HepG2 (cell line): ENCODE data around the gene SEMA5B. TPM values are rescaled to one million over a fixed set of nuclear protein-coding genes. Genes with fewer than 3 reads are reported as not detected.

ENCODE experiments used
- ATAC-seq: fragments of 200-7000 bp; cut with Tn5 transposase; 3 replicates; pipeline ENCODE4 v1.9.1; 2020; ENCODE audit warnings: mild to moderate bottlenecking, moderate library complexity
- BruUV-seq: library from RNA; stranded (reverse); fragments of 400-500 nt; replicated peaks from 2 replicates; lab custom pipeline; 2021; lab: Mats Ljungman, UMichigan
- CTCF ChIA-PET: fragments of 300-600 bp; formaldehyde crosslinking; extraction: SDS; loops from one replicate; lab custom pipeline; 2021; ENCODE audit warnings: low total read pairs, inconsistent platforms, low intra/inter-chr PET ratio; lab: Yijun Ruan, JAX
- POLR2A ChIA-PET: fragments of 350-600 bp; sonication (Branson Sonifier 250); formaldehyde crosslinking; loops from one replicate; lab custom pipeline; 2020; ENCODE audit warnings: antibody characterized with exemption, inconsistent platforms; lab: Yijun Ruan, JAX
- DNase-seq: peaks from one replicate; pipeline ENCODE4 v3.0.0-alpha.2; 2015; ENCODE audit warnings: low spot score
- FAIRE-seq: peaks from 3 replicates; lab custom pipeline; 2011; peaks lifted over from hg19 to GRCh38; lab: Jason Lieb, UNC
- H2AFZ ChIP-seq: one replicate; pipeline ENCODE4 v1.6.1; 2011; ENCODE audit warnings: low read length, inconsistent platforms
- H3K27ac ChIP-seq: fragments of 300-600 bp; 3 replicates; pipeline ENCODE4 v1.8.0; 2011; ENCODE audit warnings: mixed run types, mild to moderate bottlenecking, mixed read lengths, low read length, inconsistent platforms; ENCODE audit not compliant: insufficient read depth; ENCODE audit errors: extremely low read length
- H3K27me3 ChIP-seq, 2 experiments: fragments of 200-600 bp in 1 of 2; 2 replicates in 1 of 2; 3 replicates in 1 of 2; pipeline versions ENCODE4 v1.6.0 to v1.8.0; 2011; ENCODE audit warnings: low read length in 2 of 2, mild to moderate bottlenecking in 2 of 2, moderate library complexity in 2 of 2, inconsistent platforms in 1 of 2; ENCODE audit not compliant: insufficient read depth in 2 of 2, control insufficient read depth in 1 of 2
- H3K36me3 ChIP-seq, 2 experiments: fragments of 200-600 bp in 1 of 2; replicated peaks in 1 of 2; 2 replicates in 1 of 2; 3 replicates in 1 of 2; pipeline versions ENCODE4 v1.5.1 to v1.8.0; 2011; ENCODE audit warnings: low read length in 2 of 2, inconsistent platforms in 1 of 2; ENCODE audit not compliant: insufficient read depth in 2 of 2, control insufficient read depth in 1 of 2
- H3K4me1 ChIP-seq: 2 replicates; pipeline ENCODE4 v1.5.1; 2012; ENCODE audit warnings: low read length, inconsistent platforms; ENCODE audit not compliant: insufficient read depth
- H3K4me2 ChIP-seq: 2 replicates; pipeline ENCODE4 v1.6.0; 2011; ENCODE audit warnings: low read depth, low read length, inconsistent platforms
- H3K4me3 ChIP-seq, 3 experiments: fragments of 200-600 bp in 1 of 3; sonication (generic), shearing (Covaris generic) in 1 of 3; replicated peaks in 1 of 3; 2 replicates each; pipeline ENCODE4 v1.5.1; 2011 to 2016; ENCODE audit warnings: low read length in 3 of 3, inconsistent platforms in 2 of 3, low read depth in 2 of 3, mild to moderate bottlenecking in 2 of 3, control low read depth in 1 of 3, mixed read lengths in 1 of 3; ENCODE audit not compliant: insufficient read depth in 1 of 3
- H3K79me2 ChIP-seq: one replicate; pipeline ENCODE4 v1.6.1; 2011; ENCODE audit warnings: low read length, inconsistent platforms; ENCODE audit not compliant: insufficient read depth
- H3K9ac ChIP-seq: 2 replicates; pipeline ENCODE4 v1.6.0; 2011; ENCODE audit warnings: mild to moderate bottlenecking, low read depth, low read length, inconsistent platforms; ENCODE audit not compliant: insufficient read depth
- H3K9me3 ChIP-seq: 2 replicates; pipeline ENCODE4 v1.5.1; 2012; ENCODE audit warnings: mild to moderate bottlenecking, low read length
- H4K20me1 ChIP-seq: 2 replicates; pipeline ENCODE4 v1.6.0; 2011; ENCODE audit warnings: inconsistent platforms, mild to moderate bottlenecking, low read length, moderate library complexity; ENCODE audit not compliant: insufficient read depth
- NFIC ChIP-seq: IDR thresholded peaks from 2 replicates; pipeline ENCODE4 v1.6.1; 2012; ENCODE audit warnings: mild to moderate bottlenecking, low read length, inconsistent platforms
- NRL ChIP-seq: sonication (generic); formaldehyde crosslinking; IDR thresholded peaks from 2 replicates; pipeline ENCODE4 v1.5.0; 2020; ENCODE audit warnings: missing genetic modification reagents, mild to moderate bottlenecking, moderate library complexity, borderline replicate concordance
- PLRG1 ChIP-seq: fragments of 450-650 bp; conservative IDR thresholded peaks from 2 replicates; pipeline ENCODE4 v1.6.1; 2016
- ZFY ChIP-seq: sonication (generic); formaldehyde crosslinking; IDR thresholded peaks from 2 replicates; pipeline ENCODE4 v1.4.0; 2020; ENCODE audit warnings: missing genetic modification reagents
- ZNF180 ChIP-seq: sonication (generic); formaldehyde crosslinking; IDR thresholded peaks from 2 replicates; pipeline ENCODE4 v1.4.0; 2020; ENCODE audit warnings: low read depth, missing genetic modification reagents, borderline replicate concordance
- ZNF230 ChIP-seq: sonication (generic); formaldehyde crosslinking; IDR thresholded peaks from 2 replicates; pipeline ENCODE4 v1.4.0; 2020; ENCODE audit warnings: mild to moderate bottlenecking, missing genetic modification reagents
- ZNF558 ChIP-seq: sonication (generic); formaldehyde crosslinking; IDR thresholded peaks from 2 replicates; pipeline ENCODE4 v1.9.0; 2022; ENCODE audit warnings: mild to moderate bottlenecking, missing genetic modification reagents, borderline replicate concordance
- ZNF598 ChIP-seq: sonication (generic); formaldehyde crosslinking; IDR thresholded peaks from 2 replicates; pipeline ENCODE4 v1.5.1; 2020; ENCODE audit warnings: mild to moderate bottlenecking, missing genetic modification reagents, borderline replicate concordance
- ZSCAN29 ChIP-seq: sonication (generic); formaldehyde crosslinking; conservative IDR thresholded peaks from 2 replicates; pipeline ENCODE4 v1.4.0; 2020; ENCODE audit warnings: mild to moderate bottlenecking, missing genetic modification reagents
- WGBS: methylation state at CpG from one replicate; pipeline ENCODE4 v1.1.6; 2017; ENCODE audit warnings: low lambda C conversion rate; 5-methylcytosine and 5-hydroxymethylcytosine counted together
- in situ Hi-C: cut with HindIII; loops from 2 replicates; pipeline ENCODE4 v1.10.0; 2017; ENCODE audit warnings: low pct_unique_long_range_greater_than_20kb; ENCODE audit not compliant: extremely low pct_ligation_motif_present
- intact Hi-C: fragments of 100-400 bp; cut with micrococcal nuclease; formaldehyde crosslinking; loops from one replicate; pipeline ENCODE4 v1.10.0; 2022; ENCODE audit not compliant: unreplicated experiment
- polyA plus RNA-seq, 8 experiments: library from polyadenylated mRNA; depleted of rRNA in 3 of 8; stranded (reverse) in 7 of 8; unstranded in 1 of 8; fragments of >200 nt; fragmentation: Illumina TruSeq in 4 of 8; extraction: Trizol in 4 of 8; gene quantifications; 2 replicates each; pipeline versions ENCODE4 v1.2.1 to v1.2.3, GENCODE V29; 2011 to 2016; ENCODE audit warnings: low read depth in 4 of 8, missing spikeins in 1 of 8, mixed read lengths in 1 of 8; ENCODE audit not compliant: insufficient read depth in 1 of 8
- total RNA-seq, 5 experiments: library from RNA; depleted of rRNA; stranded (reverse); fragments of >200 nt; fragmentation: Illumina TruSeq; extraction: Trizol; gene quantifications; 2 replicates each; pipeline ENCODE4 v1.2.3, GENCODE V29; 2016; ENCODE audit warnings: low read depth in 1 of 5
- TF ChIP-seq, protein P1 (sequence below): sonication (generic); formaldehyde crosslinking; IDR thresholded peaks from 2 replicates; pipeline ENCODE4 v1.8.1; 2023; ENCODE audit warnings: missing genetic modification reagents, inconsistent platforms, borderline replicate concordance
- TF ChIP-seq, protein P2 (sequence below): sonication (generic); formaldehyde crosslinking; IDR thresholded peaks from 2 replicates; pipeline ENCODE4 v1.4.0; 2020; ENCODE audit warnings: mild to moderate bottlenecking, missing genetic modification reagents
- TF ChIP-seq, protein P3 (sequence below): sonication (generic); formaldehyde crosslinking; IDR thresholded peaks from 2 replicates; pipeline ENCODE4 v1.8.1; 2023; ENCODE audit warnings: mild to moderate bottlenecking, missing genetic modification reagents, borderline replicate concordance
- TF ChIP-seq, protein P4 (sequence below): sonication (generic); formaldehyde crosslinking; IDR thresholded peaks from 2 replicates; pipeline ENCODE4 v1.4.0; 2020; ENCODE audit warnings: missing genetic modification reagents, borderline replicate concordance

SEMA5B gene
- total and polyA plus RNA-seq, 2 of the 13 experiments (the other 11 are each of a cell fraction or from before 2014, with no cell fraction given): not detected

DNA sequence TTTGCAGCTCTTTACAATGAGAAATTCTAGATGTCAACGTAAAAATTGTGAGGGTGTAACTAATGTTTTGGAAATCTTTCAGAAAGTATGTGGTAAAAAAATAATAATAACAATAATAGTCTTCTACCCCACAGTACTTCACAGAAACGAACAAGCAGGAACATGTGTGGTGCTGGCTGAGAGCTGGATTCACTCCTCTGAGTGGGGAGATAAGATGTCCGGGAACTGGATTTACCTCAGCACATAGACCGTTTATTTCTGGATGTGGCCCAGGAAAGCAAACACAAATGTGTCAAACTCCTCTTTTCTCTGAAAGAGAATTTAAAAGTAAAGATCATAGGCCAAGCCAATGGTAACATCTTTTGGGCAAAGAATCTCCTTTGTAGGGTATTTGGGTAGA lies 129.3 kb downstream of the SEMA5B start:
- H3K4me1 ChIP-seq: peaks cover 30% of the 10 kb centered on the region
- intact Hi-C loops (no loop called here), in situ Hi-C loops (no loop called here)
- ChIA-PET POLR2A (no interaction called here), CTCF (no interaction called here)
- no peak overlapping the region for H3K4me2 ChIP-seq
- H2AFZ ChIP-seq: no peak overlapping the region
- peaks cover 0 to 3% of the 10 kb centered on the region in 2 experiments; a peak in 1 of 5 replicates for H3K27me3 ChIP-seq
- no TSS peak for BruUV-seq
- no peak for FAIRE-seq
- 12% methylated on average over 4 of the region's 4 CpGs for WGBS
- no peak overlapping the region for H3K27ac ChIP-seq
- ATAC-seq: no peak
- DNase-seq: no peak
- H3K36me3 ChIP-seq: no peaks in the 10 kb centered on the region
- TF ChIP-seq, protein P1, sequence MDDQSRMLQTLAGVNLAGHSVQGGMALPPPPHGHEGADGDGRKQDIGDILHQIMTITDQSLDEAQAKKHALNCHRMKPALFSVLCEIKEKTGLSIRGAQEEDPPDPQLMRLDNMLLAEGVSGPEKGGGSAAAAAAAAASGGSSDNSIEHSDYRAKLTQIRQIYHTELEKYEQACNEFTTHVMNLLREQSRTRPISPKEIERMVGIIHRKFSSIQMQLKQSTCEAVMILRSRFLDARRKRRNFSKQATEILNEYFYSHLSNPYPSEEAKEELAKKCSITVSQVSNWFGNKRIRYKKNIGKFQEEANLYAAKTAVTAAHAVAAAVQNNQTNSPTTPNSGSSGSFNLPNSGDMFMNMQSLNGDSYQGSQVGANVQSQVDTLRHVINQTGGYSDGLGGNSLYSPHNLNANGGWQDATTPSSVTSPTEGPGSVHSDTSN (CRISPR knock-in tag): no peak
- TF ChIP-seq ZNF230 (no peak), ZFY (CRISPR knock-in tag) (no peak), NFIC (no peak), ZNF598 (CRISPR knock-in tag) (no peak), ZNF558 (CRISPR knock-in tag) (no peak), ZSCAN29 (CRISPR knock-in tag) (no peak), NRL (CRISPR knock-in tag) (no peak), PLRG1 (no peak), ZNF180 (CRISPR knock-in tag) (no peak)
- TF ChIP-seq, protein P2, sequence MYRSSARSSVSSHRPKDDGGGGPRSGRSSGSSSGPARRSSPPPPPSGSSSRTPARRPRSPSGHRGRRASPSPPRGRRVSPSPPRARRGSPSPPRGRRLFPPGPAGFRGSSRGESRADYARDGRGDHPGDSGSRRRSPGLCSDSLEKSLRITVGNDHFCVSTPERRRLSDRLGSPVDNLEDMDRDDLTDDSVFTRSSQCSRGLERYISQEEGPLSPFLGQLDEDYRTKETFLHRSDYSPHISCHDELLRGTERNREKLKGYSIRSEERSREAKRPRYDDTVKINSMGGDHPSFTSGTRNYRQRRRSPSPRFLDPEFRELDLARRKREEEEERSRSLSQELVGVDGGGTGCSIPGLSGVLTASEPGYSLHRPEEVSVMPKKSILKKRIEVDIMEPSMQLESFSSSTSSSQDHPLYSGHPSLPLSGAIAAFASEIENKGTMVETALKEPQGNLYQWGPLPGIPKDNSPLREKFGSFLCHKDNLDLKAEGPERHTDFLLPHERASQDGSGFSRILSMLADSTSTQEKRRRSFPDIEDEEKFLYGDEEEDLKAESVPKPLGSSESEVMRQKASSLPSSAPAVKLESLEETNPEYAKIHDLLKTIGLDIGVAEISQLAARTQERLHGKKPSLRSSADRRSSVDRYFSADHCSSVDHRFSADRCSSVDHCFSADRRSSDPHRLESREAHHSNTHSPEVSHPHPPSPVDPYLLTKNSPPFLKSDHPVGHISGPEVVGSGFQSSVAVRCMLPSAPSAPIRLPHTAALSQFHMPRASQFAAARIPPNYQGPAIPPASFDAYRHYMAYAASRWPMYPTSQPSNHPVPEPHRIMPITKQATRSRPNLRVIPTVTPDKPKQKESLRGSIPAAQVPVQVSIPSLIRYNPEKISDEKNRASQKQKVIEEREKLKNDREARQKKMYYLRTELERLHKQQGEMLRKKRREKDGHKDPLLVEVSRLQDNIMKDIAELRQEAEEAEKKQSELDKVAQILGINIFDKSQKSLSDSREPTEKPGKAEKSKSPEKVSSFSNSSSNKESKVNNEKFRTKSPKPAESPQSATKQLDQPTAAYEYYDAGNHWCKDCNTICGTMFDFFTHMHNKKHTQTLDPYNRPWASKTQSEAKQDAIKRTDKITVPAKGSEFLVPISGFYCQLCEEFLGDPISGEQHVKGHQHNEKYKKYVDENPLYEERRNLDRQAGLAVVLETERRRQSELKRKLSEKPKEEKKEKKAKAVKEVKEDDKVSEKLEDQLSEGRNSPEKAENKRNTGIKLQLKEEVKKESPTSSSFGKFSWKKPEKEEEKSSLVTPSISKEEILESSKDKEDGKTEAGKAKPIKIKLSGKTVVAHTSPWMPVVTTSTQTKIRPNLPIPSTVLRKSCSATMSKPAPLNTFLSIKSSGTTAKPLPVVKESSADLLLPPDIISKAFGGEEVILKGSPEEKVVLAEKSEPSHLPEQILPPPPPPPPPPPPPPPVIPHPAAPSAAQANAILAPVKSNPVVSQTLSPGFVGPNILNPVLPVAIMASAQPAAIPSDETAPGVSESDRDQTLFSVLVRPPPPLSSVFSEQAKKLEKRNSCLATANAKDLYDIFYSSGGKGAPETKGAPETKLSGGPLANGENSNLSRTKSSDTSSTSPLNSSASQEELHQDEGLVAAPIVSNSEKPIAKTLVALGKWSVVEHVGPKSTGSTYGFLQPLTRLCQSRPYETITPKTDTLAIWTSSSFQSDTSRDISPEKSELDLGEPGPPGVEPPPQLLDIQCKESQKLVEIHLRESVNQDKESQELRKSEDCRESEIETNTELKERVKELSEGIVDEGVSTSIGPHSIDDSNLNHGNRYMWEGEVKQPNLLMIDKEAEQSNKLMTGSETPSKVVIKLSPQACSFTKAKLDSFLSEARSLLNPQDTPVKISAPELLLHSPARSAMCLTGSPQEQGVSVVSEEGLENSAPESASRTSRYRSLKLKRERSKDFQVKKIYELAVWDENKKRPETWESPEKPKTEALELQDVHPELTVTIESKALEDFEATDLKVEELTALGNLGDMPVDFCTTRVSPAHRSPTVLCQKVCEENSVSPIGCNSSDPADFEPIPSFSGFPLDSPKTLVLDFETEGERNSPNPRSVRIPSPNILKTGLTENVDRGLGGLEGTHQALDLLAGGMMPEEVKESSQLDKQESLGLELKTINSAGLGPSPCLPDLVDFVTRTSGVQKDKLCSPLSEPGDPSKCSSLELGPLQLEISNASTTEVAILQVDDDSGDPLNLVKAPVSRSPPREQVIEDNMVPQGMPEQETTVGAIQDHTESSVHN: no peak
- TF ChIP-seq, protein P3, sequence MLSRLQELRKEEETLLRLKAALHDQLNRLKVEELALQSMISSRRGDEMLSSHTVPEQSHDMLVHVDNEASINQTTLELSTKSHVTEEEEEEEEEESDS (CRISPR knock-in tag): no peak
- TF ChIP-seq, protein P4, sequence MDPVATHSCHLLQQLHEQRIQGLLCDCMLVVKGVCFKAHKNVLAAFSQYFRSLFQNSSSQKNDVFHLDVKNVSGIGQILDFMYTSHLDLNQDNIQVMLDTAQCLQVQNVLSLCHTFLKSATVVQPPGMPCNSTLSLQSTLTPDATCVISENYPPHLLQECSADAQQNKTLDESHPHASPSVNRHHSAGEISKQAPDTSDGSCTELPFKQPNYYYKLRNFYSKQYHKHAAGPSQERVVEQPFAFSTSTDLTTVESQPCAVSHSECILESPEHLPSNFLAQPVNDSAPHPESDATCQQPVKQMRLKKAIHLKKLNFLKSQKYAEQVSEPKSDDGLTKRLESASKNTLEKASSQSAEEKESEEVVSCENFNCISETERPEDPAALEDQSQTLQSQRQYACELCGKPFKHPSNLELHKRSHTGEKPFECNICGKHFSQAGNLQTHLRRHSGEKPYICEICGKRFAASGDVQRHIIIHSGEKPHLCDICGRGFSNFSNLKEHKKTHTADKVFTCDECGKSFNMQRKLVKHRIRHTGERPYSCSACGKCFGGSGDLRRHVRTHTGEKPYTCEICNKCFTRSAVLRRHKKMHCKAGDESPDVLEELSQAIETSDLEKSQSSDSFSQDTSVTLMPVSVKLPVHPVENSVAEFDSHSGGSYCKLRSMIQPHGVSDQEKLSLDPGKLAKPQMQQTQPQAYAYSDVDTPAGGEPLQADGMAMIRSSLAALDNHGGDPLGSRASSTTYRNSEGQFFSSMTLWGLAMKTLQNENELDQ (CRISPR knock-in tag): no peak
- no peaks in the 10 kb centered on the region for H3K79me2 ChIP-seq
- no peak overlapping the region for H3K9ac ChIP-seq
- no peaks in the 10 kb centered on the region for H3K9me3 ChIP-seq
- no peaks in the 10 kb centered on the region for H4K20me1 ChIP-seq
- no peak overlapping the region for H3K4me3 ChIP-seq
